ENCODE results near the gene PAQR4.

Gene PAQR4

GRCh38 chr16:2937170-2937569, 32.0 kb upstream of the PAQR4 start:
- no peak for ATAC-seq
- no peak for TF ChIP-seq PPARA (CRISPR knock-in tag; IDR thresholded peaks at IDR 0.05; ENCODE audit: borderline replicate concordance)
- TF ChIP-seq TOX (CRISPR knock-in tag; IDR thresholded peaks at IDR 0.05; ENCODE audit: borderline replicate concordance) = no peak
- no peak for TF ChIP-seq CSRNP3 (CRISPR knock-in tag; IDR thresholded peaks at IDR 0.05)
- TF ChIP-seq ARNTL (CRISPR knock-in tag; IDR thresholded peaks at IDR 0.05; ENCODE audit: borderline replicate concordance, low read depth) = no peak
- no peak for TF ChIP-seq ZC3H10 (CRISPR knock-in tag; IDR thresholded peaks at IDR 0.05)
- no peak for TF ChIP-seq PATZ1 (CRISPR knock-in tag; IDR thresholded peaks at IDR 0.05; ENCODE audit: borderline replicate concordance)
- TF ChIP-seq POU6F1 (CRISPR knock-in tag; IDR thresholded peaks at IDR 0.05; ENCODE audit: borderline replicate concordance, low read depth) = no peak
- no peak for TF ChIP-seq SNAI2 (CRISPR knock-in tag; IDR thresholded peaks at IDR 0.05)
- TF ChIP-seq ZNF565 (CRISPR knock-in tag; conservative IDR thresholded peaks at IDR 0.05; ENCODE audit: low read depth) = no peak
- no peak for TF ChIP-seq TCF4 (CRISPR knock-in tag; IDR thresholded peaks at IDR 0.05; ENCODE audit: borderline replicate concordance)

GRCh38 chr16:2938206-2938605, 30.9 kb upstream of the PAQR4 start:
- TF ChIP-seq ESRRG (CRISPR knock-in tag; IDR thresholded peaks at IDR 0.05) = no peak
- no peak for TF ChIP-seq ZNF70 (CRISPR knock-in tag; IDR thresholded peaks at IDR 0.05)
- TF ChIP-seq ISL1 (CRISPR knock-in tag; IDR thresholded peaks at IDR 0.05) = no peak
- TF ChIP-seq ARNTL (CRISPR knock-in tag; IDR thresholded peaks at IDR 0.05; ENCODE audit: borderline replicate concordance, low read depth) = no peak
- TF ChIP-seq ZFP30 (CRISPR knock-in tag; IDR thresholded peaks at IDR 0.05) = no peak
- no peak for TF ChIP-seq ZNF8 (CRISPR knock-in tag; IDR thresholded peaks at IDR 0.05)
- no peak for TF ChIP-seq ZFP3 (CRISPR knock-in tag; IDR thresholded peaks at IDR 0.05)
- TF ChIP-seq BACH2 (CRISPR knock-in tag; IDR thresholded peaks at IDR 0.05; ENCODE audit: borderline replicate concordance) = no peak
- no peak for TF ChIP-seq ZNF565 (CRISPR knock-in tag; conservative IDR thresholded peaks at IDR 0.05; ENCODE audit: low read depth)
- TF ChIP-seq CSDC2 (CRISPR knock-in tag; IDR thresholded peaks at IDR 0.05) = no peak
- no peak for TF ChIP-seq OSR1 (CRISPR knock-in tag; IDR thresholded peaks at IDR 0.05)
- TF ChIP-seq GLIS3 (CRISPR knock-in tag; IDR thresholded peaks at IDR 0.05) = no peak
- TF ChIP-seq CREB5 (CRISPR knock-in tag; IDR thresholded peaks at IDR 0.05; ENCODE audit: low read depth) = no peak
- no peak for TF ChIP-seq PPARA (CRISPR knock-in tag; IDR thresholded peaks at IDR 0.05; ENCODE audit: borderline replicate concordance)
- no peak for TF ChIP-seq ZC3H10 (CRISPR knock-in tag; IDR thresholded peaks at IDR 0.05)
- no peak for TF ChIP-seq TSHZ2 (CRISPR knock-in tag; IDR thresholded peaks at IDR 0.05)
- TF ChIP-seq PATZ1 (CRISPR knock-in tag; IDR thresholded peaks at IDR 0.05; ENCODE audit: borderline replicate concordance) = no peak
- no peak for ATAC-seq
